Smooth muscle cell (in vitro differentiated cells): ENCODE data around the gene DDIT3. TPM values are rescaled to one million over a fixed set of nuclear protein-coding genes. Genes with fewer than 3 reads are reported as not detected.

Experiments
- DNase-seq: peaks from one replicate; lab custom pipeline; 2025; ENCODE audit not compliant: unreplicated experiment; lab: John Stamatoyannopoulos, UW
- H2AFZ ChIP-seq: fragments of 200-600 bp; sonication (generic); 2 replicates; pipeline ENCODE4 v1.6.0; 2016; ENCODE audit warnings: antibody characterized with exemption, low read depth, mild to moderate bottlenecking
- H3F3A ChIP-seq: fragments of 200-600 bp; sonication (generic); 2 replicates; pipeline ENCODE4 v1.6.0; 2017; ENCODE audit warnings: antibody characterized with exemption, low read depth
- H3K27ac ChIP-seq: fragments of 200-600 bp; sonication (generic); 2 replicates; pipeline ENCODE4 v1.5.1; 2016; ENCODE audit warnings: low read depth, mild to moderate bottlenecking
- H3K27me3 ChIP-seq: fragments of 200-600 bp; sonication (generic); 2 replicates; pipeline ENCODE4 v1.6.1; 2016; ENCODE audit warnings: low read depth, mild to moderate bottlenecking
- H3K36me3 ChIP-seq: fragments of 200-600 bp; sonication (generic); 2 replicates; pipeline ENCODE4 v1.5.1; 2016; ENCODE audit warnings: low read depth
- H3K4me1 ChIP-seq: fragments of 200-600 bp; sonication (generic); 2 replicates; pipeline ENCODE4 v1.5.1; 2016; ENCODE audit warnings: low read depth
- H3K4me2 ChIP-seq: fragments of 200-600 bp; sonication (generic); 2 replicates; pipeline ENCODE4 v1.6.0; 2016; ENCODE audit warnings: mild to moderate bottlenecking
- H3K4me3 ChIP-seq: fragments of 200-600 bp; sonication (generic); 2 replicates; pipeline ENCODE4 v1.5.1; 2016; ENCODE audit warnings: mild to moderate bottlenecking
- H3K79me2 ChIP-seq: fragments of 200-600 bp; sonication (generic); 2 replicates; pipeline ENCODE4 v1.6.0; 2016; ENCODE audit warnings: low read depth, mild to moderate bottlenecking
- H3K9ac ChIP-seq: fragments of 200-600 bp; sonication (generic); 2 replicates; pipeline ENCODE4 v1.6.0; 2016; ENCODE audit warnings: low read depth
- H3K9me3 ChIP-seq: fragments of 200-600 bp; sonication (generic); replicated peaks from 2 replicates; pipeline ENCODE4 v1.5.1; 2016; ENCODE audit warnings: low read depth
- H4K20me1 ChIP-seq: fragments of 200-600 bp; sonication (generic); 2 replicates; pipeline ENCODE4 v1.6.0; 2016; ENCODE audit warnings: low read depth
- WGBS: methylation state at CpG from one replicate; pipeline ENCODE4 v1.1.7; 2016; ENCODE audit warnings: low lambda C conversion rate; 5-methylcytosine and 5-hydroxymethylcytosine counted together
- polyA plus RNA-seq: library from polyadenylated mRNA; unstranded; fragments of >200 nt; fragmentation: Nextera tagmentation; extraction: Ambion mirVana; gene quantifications from 2 replicates; pipeline ENCODE4 v1.2.1, GENCODE V29; 2016
- total RNA-seq: library from RNA; depleted of rRNA; stranded (reverse); fragments of >200 nt; gene quantifications from 2 replicates; pipeline ENCODE4 v1.2.3, GENCODE V29; 2014
- TF ChIP-seq, protein P1 (sequence below): fragments of 200-600 bp; sonication (generic); IDR thresholded peaks from 2 replicates; pipeline ENCODE4 v1.5.1; 2017; ENCODE audit warnings: borderline replicate concordance, mild to moderate bottlenecking, antibody characterized with exemption; ENCODE audit not compliant: insufficient read depth, poor library complexity, severe bottlenecking

Gene DDIT3, protein sequence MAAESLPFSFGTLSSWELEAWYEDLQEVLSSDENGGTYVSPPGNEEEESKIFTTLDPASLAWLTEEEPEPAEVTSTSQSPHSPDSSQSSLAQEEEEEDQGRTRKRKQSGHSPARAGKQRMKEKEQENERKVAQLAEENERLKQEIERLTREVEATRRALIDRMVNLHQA
- total RNA-seq (25.8 and 28.4 TPM in 2 replicates), polyA plus RNA-seq (27.8 and 43.5 TPM in 2 replicates)

DNA sequence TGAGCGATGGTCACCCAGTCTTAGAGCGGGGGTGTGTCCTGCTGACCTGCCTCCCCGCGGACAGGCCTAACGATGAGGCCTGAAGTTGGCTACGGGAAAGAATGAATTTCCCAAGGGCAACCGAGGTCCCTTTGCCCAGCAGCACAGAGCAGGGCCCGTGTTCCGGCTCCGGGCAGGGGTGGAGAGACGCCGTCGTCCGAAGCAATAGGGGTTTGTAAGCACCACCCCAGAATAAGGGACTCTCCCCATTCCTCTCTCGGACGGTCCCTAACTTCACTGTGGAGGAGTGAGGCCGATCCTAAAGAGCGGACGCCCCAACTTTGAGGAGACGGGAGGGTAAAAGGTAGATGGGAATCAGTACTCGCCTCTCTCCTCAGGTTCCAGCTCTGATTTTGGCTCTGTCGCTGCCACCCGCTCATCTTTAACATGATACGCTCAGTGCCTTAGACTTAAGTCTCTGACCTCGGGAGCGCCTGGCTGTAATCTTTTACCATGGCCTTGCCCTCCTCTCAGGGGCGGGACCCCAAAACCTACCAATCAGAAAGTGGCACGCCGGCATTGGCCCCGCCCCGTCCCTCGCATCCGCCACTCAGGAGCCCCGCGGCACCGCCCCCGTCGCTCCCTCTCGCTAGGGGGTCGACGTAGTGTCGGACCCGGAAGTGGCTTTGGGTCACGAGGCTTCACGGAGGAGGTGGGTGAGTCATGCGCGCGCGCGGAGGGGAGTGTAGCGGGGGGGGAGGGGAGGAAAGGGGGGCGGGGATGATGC, at the start of gene DDIT3:
Gene DDIT3, minus strand, starts transcription at position 462 of the 766 bp plus-strand sequence. CDS start 3,108 bp downstream, outside the sequence.
- peaks cover 34% of the 10 kb centered on the region for H3K4me1 ChIP-seq
- H4K20me1 ChIP-seq: peaks cover 53% of the 10 kb centered on the region
- WGBS: under 1% methylated on average over 32 of the region's 52 CpGs
- peak; percentile 98 for DNase-seq
- peak within 1 kb of the TSS; percentile 98 for H3K27ac ChIP-seq
- H3K4me3 ChIP-seq: peak within 1 kb of the TSS; percentile 97
- peak within 1 kb of the TSS; percentile 92 for H3K4me2 ChIP-seq
- H3K9ac ChIP-seq: peak within 1 kb of the TSS; percentile 98
- no peaks in the 10 kb centered on the region for H3K27me3 ChIP-seq
- H3K9me3 ChIP-seq: no peaks in the 10 kb centered on the region
- H2AFZ ChIP-seq: peak within 1 kb of the TSS; percentile 60
- H3K79me2 ChIP-seq: peaks cover 42% of the 10 kb centered on the region
- TF ChIP-seq, protein P1, sequence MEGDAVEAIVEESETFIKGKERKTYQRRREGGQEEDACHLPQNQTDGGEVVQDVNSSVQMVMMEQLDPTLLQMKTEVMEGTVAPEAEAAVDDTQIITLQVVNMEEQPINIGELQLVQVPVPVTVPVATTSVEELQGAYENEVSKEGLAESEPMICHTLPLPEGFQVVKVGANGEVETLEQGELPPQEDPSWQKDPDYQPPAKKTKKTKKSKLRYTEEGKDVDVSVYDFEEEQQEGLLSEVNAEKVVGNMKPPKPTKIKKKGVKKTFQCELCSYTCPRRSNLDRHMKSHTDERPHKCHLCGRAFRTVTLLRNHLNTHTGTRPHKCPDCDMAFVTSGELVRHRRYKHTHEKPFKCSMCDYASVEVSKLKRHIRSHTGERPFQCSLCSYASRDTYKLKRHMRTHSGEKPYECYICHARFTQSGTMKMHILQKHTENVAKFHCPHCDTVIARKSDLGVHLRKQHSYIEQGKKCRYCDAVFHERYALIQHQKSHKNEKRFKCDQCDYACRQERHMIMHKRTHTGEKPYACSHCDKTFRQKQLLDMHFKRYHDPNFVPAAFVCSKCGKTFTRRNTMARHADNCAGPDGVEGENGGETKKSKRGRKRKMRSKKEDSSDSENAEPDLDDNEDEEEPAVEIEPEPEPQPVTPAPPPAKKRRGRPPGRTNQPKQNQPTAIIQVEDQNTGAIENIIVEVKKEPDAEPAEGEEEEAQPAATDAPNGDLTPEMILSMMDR: no peak
- H3K36me3 ChIP-seq: peaks cover 5% of the 10 kb centered on the region
- peaks cover 66% of the 10 kb centered on the region for H3F3A ChIP-seq

DNA sequence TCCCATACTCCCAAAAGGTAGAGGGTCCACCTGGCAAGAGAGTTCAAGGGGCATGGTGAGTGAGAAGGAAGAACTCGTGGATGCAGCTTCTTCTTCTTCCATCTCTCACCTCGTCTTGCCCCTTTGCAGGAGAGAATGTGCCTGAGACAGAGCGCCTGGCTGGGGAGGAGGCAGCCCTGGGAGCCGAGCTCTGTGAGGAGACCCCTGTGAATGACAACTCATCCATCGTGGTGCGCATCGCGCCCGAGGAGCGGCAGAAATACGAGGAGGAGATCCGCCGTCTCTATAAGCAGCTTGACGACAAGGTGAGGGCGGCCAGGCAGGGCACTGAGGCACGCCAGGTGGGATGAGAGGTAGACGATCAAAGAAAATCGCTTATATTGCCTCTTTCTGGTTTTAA, 49.5 kb upstream of the DDIT3 start:
- Histone ChIP-seq H4K20me1 (no peaks in the 10 kb centered on the region), H3K4me3 (no peak overlapping the region), H3F3A (no peaks in the 10 kb centered on the region), H3K79me2 (no peaks in the 10 kb centered on the region), H3K4me2 (no peak overlapping the region), H3K27ac (no peak overlapping the region), H2AFZ (no peak overlapping the region), H3K4me1 (no peaks in the 10 kb centered on the region), H3K9ac (no peak overlapping the region), H3K27me3 (no peaks in the 10 kb centered on the region), H3K36me3 (no peaks in the 10 kb centered on the region), H3K9me3 (no peaks in the 10 kb centered on the region)
- DNase-seq: no peak
- WGBS: 93% methylated on average over 18 of the region's 18 CpGs
- TF ChIP-seq, protein P1: no peak

DNA sequence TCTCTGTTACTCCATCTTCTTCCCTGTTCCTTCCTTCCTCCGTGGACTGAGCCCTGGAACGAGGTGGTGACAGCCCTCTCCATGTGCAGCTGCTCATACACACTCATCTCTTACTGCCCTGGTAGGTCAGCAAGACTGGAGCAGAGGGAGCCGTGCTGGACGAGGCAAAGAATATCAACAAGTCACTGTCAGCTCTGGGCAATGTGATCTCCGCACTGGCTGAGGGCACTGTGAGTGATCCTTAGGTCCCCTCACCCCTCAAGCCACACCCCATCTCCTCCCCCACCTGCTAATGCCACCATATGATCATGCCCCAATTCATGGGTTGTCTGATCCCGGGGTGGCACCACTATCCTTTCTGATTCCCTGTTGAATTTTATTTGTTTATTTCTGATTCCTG, 48.5 kb upstream of the DDIT3 start:
- Histone ChIP-seq H3K9ac (no peak overlapping the region), H3K27me3 (no peaks in the 10 kb centered on the region), H3F3A (no peaks in the 10 kb centered on the region), H3K36me3 (no peaks in the 10 kb centered on the region), H3K4me2 (no peak overlapping the region), H3K79me2 (no peaks in the 10 kb centered on the region), H2AFZ (no peak overlapping the region), H3K4me3 (no peak overlapping the region), H3K27ac (no peak overlapping the region), H3K9me3 (no peaks in the 10 kb centered on the region), H4K20me1 (no peaks in the 10 kb centered on the region), H3K4me1 (no peaks in the 10 kb centered on the region)
- 92% methylated on average over 6 of the region's 6 CpGs for WGBS
- DNase-seq: no peak
- TF ChIP-seq, protein P1: no peak
